Right renal pelvis (tissue), 4 donors: ENCODE measurements around the gene POLR2B. TPM values are rescaled to one million over a fixed set of nuclear protein-coding genes. Genes with fewer than 3 reads are reported as not detected.
"Not testable (repeated sequence)": the region's sequence is repeated elsewhere in the genome, so short reads cannot be mapped to it uniquely, and the experiment has no call there.

Experiments
- DNase-seq, 4 donors: peaks; one replicate each; pipeline ENCODE4 v3.0.0-alpha.2; 2013; ENCODE audit warnings: low read depth in 4 of 4, low spot score in 3 of 4, missing footprints in 1 of 4
- polyA plus RNA-seq, 4 donors: library from polyadenylated mRNA; unstranded; fragments of 120-200 nt; gene quantifications; one replicate each; pipeline ENCODE4 v1.2.1, GENCODE V29; 2013; ENCODE audit not compliant: insufficient read length in 4 of 4

POLR2B gene
- 100 to 1,000 TPM in 3 of 4 donors, 10 to 100 TPM in 1; 94.5 to 119 (median 114) TPM for polyA plus RNA-seq

GRCh38 chr4:56978750-56979303, at the start of gene POLR2B:
POLR2B (plus strand) TSS chr4:56978896; CDS start chr4:56978986, 90 bp downstream.
- peak; percentile 86 to 90 (median 88) for DNase-seq

GRCh38 chr4:56930638-56931037, 48.1 kb upstream of the POLR2B start:
- DNase-seq = no peak

GRCh38 chr4:56931924-56932323, 46.8 kb upstream of the POLR2B start:
- DNase-seq = no peak

GRCh38 chr4:56937262-56937661, 41.4 kb upstream of the POLR2B start:
- no peak for DNase-seq

GRCh38 chr4:56939826-56940225, 38.9 kb upstream of the POLR2B start:
- not testable (repeated sequence) for DNase-seq

GRCh38 chr4:56940403-56940802, 38.3 kb upstream of the POLR2B start:
- DNase-seq = no peak

- DNase-seq = no peak
Measured at GRCh38 chr4:56940971-56941370, 37.7 kb upstream of the POLR2B start.

GRCh38 chr4:56941403-56941802, 37.3 kb upstream of the POLR2B start:
- DNase-seq = no peak

GRCh38 chr4:56953680-56954520, 24.8 kb upstream of the POLR2B start:
- no peak for DNase-seq

- peak in 3 of 4 donors; percentile 43 to 73 (median 68) for DNase-seq
Measured at GRCh38 chr4:56958111-56958517, 20.6 kb upstream of the POLR2B start.

GRCh38 chr4:56959100-56959499, 19.6 kb upstream of the POLR2B start:
- DNase-seq = no peak

- DNase-seq = no peak
Measured at GRCh38 chr4:56961107-56961500, 17.6 kb upstream of the POLR2B start.

GRCh38 chr4:56971383-56971782, 7.3 kb upstream of the POLR2B start:
- no peak for DNase-seq

- no peak for DNase-seq
Measured at GRCh38 chr4:56972389-56972788, 6.3 kb upstream of the POLR2B start.

- DNase-seq = no peak
Measured at GRCh38 chr4:56972809-56973208, 5.9 kb upstream of the POLR2B start.

- DNase-seq = no peak
Measured at GRCh38 chr4:56973336-56973735, 5.4 kb upstream of the POLR2B start.

- DNase-seq = no peak
Measured at GRCh38 chr4:56976283-56976836, 2.3 kb upstream of the POLR2B start.

- no peak for DNase-seq
Measured at GRCh38 chr4:56976837-56977320, 1.8 kb upstream of the POLR2B start.

- peak; percentile 98 to 99 (median 98) for DNase-seq
Measured at GRCh38 chr4:56977321-56978012, 1.2 kb upstream of the POLR2B start, which contains the start of gene NOA1. NOA1 (minus strand) TSS chr4:56977606; CDS start chr4:56977585, 21 bp downstream.

GRCh38 chr4:56979421-56980072, 851 bp downstream of the POLR2B start:
- DNase-seq = no peak
